GM19035 (cell line): Measurements from ENCODE around the gene MRTO4.
"Not testable (repeated sequence)": the region's sequence is repeated elsewhere in the genome, so short reads cannot be mapped to it uniquely, and the experiment has no call there.

Experiments
- ATAC-seq: cut with Tn5 transposase; IDR thresholded peaks from one replicate; pipeline ENCODE4 v1.9.1; 2021; ENCODE audit not compliant: unreplicated experiment

Gene MRTO4

GRCh38 chr1:19222979-19223824, 28.4 kb upstream of the MRTO4 start:
- ATAC-seq, result no peak

- no peak for ATAC-seq
Measured at GRCh38 chr1:19229229-19229628, 22.4 kb upstream of the MRTO4 start.

GRCh38 chr1:19229828-19230325, 21.7 kb upstream of the MRTO4 start:
- ATAC-seq, result no peak

DNA sequence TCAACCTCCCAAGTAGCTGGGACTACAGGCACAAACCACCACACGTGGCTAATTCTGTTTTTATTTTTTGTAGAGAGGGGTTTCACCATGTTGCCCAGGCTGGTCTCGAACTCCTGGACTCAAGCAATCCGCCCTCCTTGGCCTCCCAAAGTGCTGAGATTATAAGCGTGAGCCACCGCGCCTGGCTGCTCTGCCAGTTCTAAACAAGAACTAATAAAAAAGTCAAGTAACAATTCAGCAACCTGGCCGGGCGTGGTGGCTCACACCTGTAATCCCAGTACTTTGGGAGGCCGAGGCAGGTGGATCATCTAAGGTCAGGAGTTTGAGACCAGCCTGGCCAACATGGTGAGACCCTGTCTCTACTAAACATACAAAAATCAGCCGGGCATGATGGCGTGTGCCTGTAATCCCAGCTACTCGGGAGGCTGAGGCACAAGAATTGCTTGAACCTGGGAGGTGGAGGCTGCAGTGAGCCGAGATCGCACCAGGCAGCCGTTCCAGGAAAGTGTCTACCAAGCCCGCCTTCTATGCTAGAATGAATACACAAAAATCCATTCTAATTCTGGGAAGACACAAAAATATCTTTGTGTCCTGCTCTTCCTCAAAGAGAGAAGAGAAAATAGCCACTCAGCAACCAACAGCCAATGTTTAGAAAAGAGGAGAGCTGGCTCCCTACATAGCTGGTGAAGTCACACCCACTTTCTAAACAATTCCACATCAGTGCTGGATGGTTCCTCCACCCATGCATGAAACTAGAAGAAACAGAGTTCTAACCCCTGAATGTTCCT, 19.7 kb upstream of the MRTO4 start:
- ATAC-seq, result not testable (repeated sequence)

DNA sequence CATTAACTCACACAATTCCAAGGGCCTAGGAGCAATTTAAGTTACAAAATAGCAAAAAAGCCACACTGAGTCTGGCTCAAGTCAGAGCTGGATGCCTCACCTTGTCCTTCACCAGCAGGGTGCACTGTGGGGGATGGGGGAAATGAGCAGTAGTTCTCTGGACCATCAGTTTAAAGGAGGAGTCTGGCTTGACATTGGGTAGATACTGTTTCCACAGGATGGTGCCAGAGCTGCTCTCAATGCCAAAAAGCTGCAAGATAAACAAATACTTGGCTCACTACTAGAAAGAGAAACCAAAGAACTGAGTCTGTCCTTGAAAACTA, 19.1 kb upstream of the MRTO4 start:
- no peak for ATAC-seq

GRCh38 chr1:19234224-19234623, 17.4 kb upstream of the MRTO4 start:
- ATAC-seq, result no peak

GRCh38 chr1:19239876-19240275, 11.7 kb upstream of the MRTO4 start:
- no peak for ATAC-seq

- ATAC-seq, result no peak
Measured at GRCh38 chr1:19240673-19241538, 10.7 kb upstream of the MRTO4 start.

DNA sequence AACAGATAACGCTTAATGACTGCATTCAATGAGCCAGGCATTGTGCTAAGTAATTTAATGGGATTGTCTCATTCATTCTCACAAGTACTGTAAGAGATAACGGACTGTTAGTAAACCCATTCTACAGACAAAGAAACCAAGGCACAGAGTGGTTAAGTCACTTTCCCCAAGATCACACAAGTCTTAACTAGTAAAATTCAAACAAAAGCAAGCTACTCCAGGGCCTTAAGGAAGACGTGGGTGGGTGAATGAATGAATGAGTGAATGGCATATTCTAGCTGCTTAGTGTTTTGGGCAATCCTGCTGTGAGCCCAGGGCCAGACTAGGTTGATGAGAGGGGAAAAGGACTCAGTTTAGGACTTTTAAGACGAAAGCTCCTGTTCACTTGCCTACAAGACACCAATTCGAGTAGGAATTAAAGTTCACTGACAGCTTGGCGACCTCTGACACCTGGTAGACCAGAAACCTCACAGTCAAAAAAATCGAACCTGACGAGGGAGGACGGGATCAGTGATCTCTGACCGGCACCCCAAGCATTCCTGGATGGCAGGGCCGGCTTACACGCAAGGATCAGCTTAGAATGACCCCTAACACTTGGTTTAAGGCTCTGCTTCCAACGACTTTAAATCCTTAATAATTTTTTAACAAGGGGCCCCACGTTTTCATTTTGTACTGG, 838 bp upstream of the MRTO4 start:
- ATAC-seq, result peak; percentile 7

DNA sequence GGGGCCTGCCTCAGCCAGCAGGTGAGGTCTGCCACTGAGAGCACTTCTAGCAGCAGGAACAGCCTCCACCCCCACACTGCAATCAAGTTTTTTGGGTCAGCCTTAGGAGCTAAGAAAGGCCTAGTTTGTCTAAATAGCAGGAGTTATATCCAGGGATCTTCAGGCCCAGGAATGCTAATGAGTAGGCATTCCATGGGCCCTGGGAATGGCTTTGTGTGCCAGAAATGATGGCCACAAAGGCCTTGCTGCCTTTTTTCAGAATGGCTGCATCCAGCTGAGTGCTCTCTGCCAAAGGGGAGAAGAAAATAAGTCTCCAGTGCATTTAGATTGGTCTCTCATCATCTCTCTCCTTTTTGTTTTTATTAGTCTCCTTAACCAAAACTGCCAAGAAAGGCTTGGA, 2.8 kb downstream of the MRTO4 start:
- ATAC-seq, result no peak

GRCh38 chr1:19255288-19255687, 3.7 kb downstream of the MRTO4 start:
- ATAC-seq, result no peak

DNA sequence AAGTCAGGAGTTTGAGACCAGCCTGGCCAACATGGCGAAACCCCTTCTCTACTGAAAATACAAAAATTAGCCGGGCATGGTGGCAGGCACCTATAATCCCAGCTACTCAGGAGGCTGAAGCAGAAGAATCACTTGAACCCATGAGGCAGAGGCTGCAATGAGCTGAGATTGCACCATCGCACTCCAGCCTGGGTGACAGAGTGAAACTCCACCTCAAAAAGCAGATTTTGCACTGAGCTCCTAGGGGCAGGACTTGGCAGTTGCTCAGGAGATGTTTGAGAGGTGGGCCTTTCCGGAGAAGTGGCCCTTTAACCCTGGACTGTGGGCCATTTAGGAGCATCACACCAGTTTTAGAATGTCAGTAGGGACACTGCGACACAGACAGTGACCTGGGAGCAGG, 4.7 kb downstream of the MRTO4 start:
- not testable (repeated sequence) for ATAC-seq

- no peak for ATAC-seq
Measured at GRCh38 chr1:19257178-19257914, 5.7 kb downstream of the MRTO4 start.

GRCh38 chr1:19258353-19258752, 6.7 kb downstream of the MRTO4 start:
- ATAC-seq, result no peak

DNA sequence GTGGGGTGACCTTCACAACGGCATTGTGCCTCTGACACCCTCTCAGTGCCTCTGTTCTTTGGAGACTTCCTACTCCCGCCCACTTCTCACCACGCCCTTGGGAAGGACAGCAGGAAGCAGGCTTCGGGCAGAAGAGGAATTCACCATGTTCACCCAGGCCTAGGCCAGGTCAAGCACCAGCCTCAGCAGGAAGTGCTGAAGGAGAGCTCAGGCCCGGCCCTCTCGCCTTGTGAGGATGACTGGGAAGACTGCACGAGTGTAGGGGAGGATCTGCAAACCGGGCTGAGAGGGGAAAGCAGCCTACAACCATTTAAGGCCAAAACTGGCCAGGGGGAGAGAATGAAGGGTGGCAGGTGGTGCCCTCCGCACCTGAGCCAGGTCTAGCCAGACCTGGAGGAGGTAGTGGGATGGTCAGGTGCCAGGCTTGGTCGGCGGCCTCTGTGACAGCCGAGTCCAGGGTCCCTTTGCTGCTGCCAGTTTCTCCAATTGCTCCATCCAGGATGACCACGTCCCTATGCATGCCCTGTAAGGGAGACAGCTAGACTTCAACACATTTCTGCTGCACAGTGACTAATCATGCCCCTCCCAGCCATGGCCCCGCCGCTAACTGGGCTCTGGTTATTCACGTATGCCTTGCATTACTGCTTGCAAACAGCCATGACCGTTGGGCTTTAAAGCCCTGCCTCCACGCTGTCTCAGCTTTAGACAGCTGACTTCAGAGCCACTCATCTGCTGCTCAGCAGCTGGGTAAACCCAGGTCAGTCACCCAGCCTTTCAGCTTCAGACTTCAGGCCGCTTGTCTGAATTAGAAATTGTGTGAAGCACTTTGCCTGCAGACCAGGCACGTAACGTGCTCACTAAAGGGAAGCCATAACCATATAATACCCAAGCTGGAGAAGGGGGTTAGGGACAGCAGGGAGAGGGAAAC, 8.9 kb downstream of the MRTO4 start:
- ATAC-seq, result no peak

- ATAC-seq, result no peak
Measured at GRCh38 chr1:19262047-19262446, 10.4 kb downstream of the MRTO4 start.

DNA sequence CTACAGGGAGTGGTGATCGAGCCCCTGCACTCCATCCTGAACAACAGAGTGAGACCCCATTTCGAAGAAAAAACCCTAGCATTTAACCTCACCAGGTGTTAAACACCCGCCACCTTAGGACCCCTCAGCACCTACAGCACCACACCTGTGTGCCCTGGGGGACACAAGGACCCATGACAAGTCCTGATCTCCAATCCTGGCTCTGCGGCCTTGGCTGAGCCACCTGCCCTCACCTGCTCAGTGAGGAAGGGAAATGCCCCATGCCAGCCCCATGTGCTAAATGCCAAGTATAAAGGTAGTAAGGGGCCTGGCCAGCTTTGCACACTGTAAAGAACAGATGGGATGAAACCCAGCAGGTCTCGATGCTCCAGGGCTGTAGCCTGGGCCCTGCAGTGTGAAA, 11.1 kb downstream of the MRTO4 start:
- ATAC-seq, result no peak

GRCh38 chr1:19268445-19268844, 16.8 kb downstream of the MRTO4 start:
- no peak for ATAC-seq
